Neural crest cell (in vitro differentiated cells): ENCODE data around the gene PTCSC3. TPM values are rescaled to one million over a fixed set of nuclear protein-coding genes. Genes with fewer than 3 reads are reported as not detected.

ENCODE experiments used
- DNase-seq: peaks from one replicate; pipeline ENCODE4 v3.0.0; 2021; ENCODE audit warnings: low read depth, mixed read lengths, low spot score
- H3K27ac Mint-ChIP-seq: one replicate; pipeline ENCODE4 v1.8.0; 2021; ENCODE audit warnings: mild to moderate bottlenecking, mixed read lengths; ENCODE audit not compliant: unreplicated experiment
- H3K27me3 Mint-ChIP-seq: 2 replicates; pipeline ENCODE4 v1.8.0; 2021; ENCODE audit warnings: low read depth, mild to moderate bottlenecking, mixed read lengths
- H3K36me3 Mint-ChIP-seq: 2 replicates; pipeline ENCODE4 v1.8.0; 2021; ENCODE audit warnings: low read depth, mild to moderate bottlenecking, mixed read lengths
- H3K4me1 Mint-ChIP-seq: 2 replicates; pipeline ENCODE4 v1.8.0; 2021; ENCODE audit warnings: mixed read lengths
- H3K4me3 Mint-ChIP-seq: one replicate; pipeline ENCODE4 v1.8.0; 2021; ENCODE audit warnings: mild to moderate bottlenecking, mixed read lengths
- H3K9me3 Mint-ChIP-seq: 2 replicates; pipeline ENCODE4 v1.8.0; 2021; ENCODE audit warnings: mixed read lengths
- CTCF ChIP-seq: fragments of 200-600 bp; sonication (generic); conservative IDR thresholded peaks from 2 replicates; pipeline ENCODE4 v1.5.0; 2021; ENCODE audit warnings: antibody characterized with exemption, mild to moderate bottlenecking
- total RNA-seq: library from RNA; stranded (reverse); gene quantifications from 2 replicates; pipeline ENCODE4 v1.2.1, GENCODE V29; 2021

PTCSC3 gene
- total RNA-seq, 1 donor from 2014 or later, result not detected

DNA sequence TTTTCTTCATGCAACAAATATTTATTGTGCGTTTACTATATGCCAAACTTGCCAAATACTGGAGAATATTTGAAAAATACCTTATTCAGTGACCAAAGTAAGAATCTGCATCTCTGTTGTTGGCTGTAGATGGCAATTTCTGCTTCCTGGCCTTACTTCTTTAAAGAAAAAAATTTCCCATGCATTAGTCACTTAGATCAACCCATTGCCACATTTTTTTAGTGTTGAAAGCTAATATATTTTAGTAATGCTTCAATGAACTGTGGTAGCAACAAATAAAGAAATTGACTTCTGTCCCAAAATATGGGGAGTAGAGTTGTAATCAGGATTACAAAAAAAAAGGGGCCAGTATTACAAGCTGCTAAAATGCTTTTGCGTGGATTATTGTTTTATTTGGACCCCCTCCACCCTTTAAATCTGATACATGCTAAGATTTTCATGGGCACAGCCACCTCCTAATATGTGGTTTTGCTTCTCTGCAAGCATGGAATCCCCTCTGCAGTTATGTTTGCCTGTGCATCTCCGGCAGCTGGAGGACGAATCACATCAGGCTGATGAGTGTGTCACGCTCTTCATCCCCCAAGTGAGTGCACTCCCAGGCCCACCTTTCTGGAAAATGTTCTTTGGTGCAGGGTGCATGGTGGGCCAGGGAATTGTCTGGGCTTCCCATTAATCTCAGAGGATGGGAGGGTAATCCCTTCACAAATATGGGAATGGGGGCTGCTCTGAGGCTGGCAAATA, 38.1 kb upstream of the PTCSC3 start:
- peaks cover 82% of the 10 kb centered on the region for H3K27me3 Mint-ChIP-seq
- no peaks in the 10 kb centered on the region for H3K36me3 Mint-ChIP-seq
- no peaks in the 10 kb centered on the region for H3K4me1 Mint-ChIP-seq
- DNase-seq, result no peak
- no peak overlapping the region for H3K4me3 Mint-ChIP-seq
- no peaks in the 10 kb centered on the region for H3K9me3 Mint-ChIP-seq
- no peak overlapping the region for H3K27ac Mint-ChIP-seq
- no peak for TF ChIP-seq CTCF

- Mint-ChIP-seq H3K9me3 (no peaks in the 10 kb centered on the region), H3K27ac (no peak overlapping the region), H3K4me3 (no peak overlapping the region), H3K27me3 (peaks cover 77% of the 10 kb centered on the region), H3K4me1 (no peaks in the 10 kb centered on the region), H3K36me3 (no peaks in the 10 kb centered on the region)
- no peak for TF ChIP-seq CTCF
- no peak for DNase-seq
Measured at GRCh38 chr14:36212987-36213386, 36.5 kb upstream of the PTCSC3 start.

GRCh38 chr14:36212577-36212976, 36.1 kb upstream of the PTCSC3 start:
- Mint-ChIP-seq H3K36me3 (no peaks in the 10 kb centered on the region), H3K27me3 (peaks cover 73% of the 10 kb centered on the region), H3K4me1 (no peaks in the 10 kb centered on the region)

DNA sequence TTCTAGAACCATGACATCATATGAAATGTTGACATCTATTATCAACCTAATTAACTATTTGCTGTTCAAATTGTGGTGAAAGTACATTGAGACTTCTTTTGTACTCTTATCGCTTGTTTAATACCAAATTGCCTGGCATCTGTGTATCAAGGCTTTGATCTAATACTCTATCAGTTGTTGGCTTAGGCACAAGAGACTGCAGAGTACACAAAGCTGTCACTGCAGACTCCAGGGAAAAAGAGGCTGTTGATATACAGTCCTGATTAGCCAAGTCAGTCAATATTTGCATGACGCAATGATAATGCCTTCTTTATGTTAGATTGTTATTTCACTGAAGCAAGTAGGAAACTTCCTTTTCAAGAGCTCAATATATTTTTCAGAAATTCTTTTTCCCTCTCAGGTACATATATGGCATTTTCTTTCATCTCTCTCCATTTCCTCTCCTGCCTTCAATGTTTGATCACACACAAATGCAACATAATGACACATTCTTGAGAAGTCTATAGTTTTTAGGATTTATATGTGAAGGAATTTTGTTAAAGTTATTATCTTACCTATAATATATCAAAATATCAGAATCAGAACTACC, 32.3 kb upstream of the PTCSC3 start:
- H3K27me3 Mint-ChIP-seq, result peaks cover 67% of the 10 kb centered on the region
- H3K9me3 Mint-ChIP-seq, result peaks cover 4% of the 10 kb centered on the region
- no peak overlapping the region for H3K4me3 Mint-ChIP-seq
- H3K27ac Mint-ChIP-seq, result no peak overlapping the region
- no peak for TF ChIP-seq CTCF
- DNase-seq, result no peak
- no peaks in the 10 kb centered on the region for H3K36me3 Mint-ChIP-seq
- peaks cover 4% of the 10 kb centered on the region for H3K4me1 Mint-ChIP-seq

More at GRCh38 chr14:36212577-36212976, 36.1 kb upstream of the PTCSC3 start:
- no peak overlapping the region for H3K27ac Mint-ChIP-seq
- no peak for DNase-seq
- H3K9me3 Mint-ChIP-seq, result no peaks in the 10 kb centered on the region
- H3K4me3 Mint-ChIP-seq, result no peak overlapping the region
- no peak for TF ChIP-seq CTCF

DNA sequence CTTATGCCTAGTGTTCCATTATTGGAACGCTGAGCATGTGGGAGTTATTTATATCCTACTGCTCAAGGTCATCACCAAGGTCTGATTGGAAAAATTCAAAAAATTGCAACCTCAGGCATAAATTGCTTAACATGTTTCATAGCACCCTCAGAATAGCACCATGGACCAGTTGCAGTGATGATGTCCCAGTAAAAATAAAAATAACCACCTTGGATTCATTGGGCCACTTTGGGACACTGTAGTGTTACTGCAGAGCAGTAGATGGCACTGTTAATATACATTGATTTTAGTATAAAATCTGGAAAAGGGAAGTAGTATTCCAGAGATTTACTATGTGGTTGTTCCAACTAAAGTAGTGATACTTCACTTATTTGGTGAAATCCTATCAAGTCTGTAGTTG, 31.0 kb upstream of the PTCSC3 start:
- peaks cover 66% of the 10 kb centered on the region for H3K27me3 Mint-ChIP-seq

More for the DNA sequence above, 31.0 kb upstream of the PTCSC3 start:
- TF ChIP-seq CTCF, result peak; percentile 51
- no peak for DNase-seq
- H3K36me3 Mint-ChIP-seq, result no peaks in the 10 kb centered on the region
- H3K4me1 Mint-ChIP-seq, result peaks cover 4% of the 10 kb centered on the region
- no peak overlapping the region for H3K4me3 Mint-ChIP-seq
- H3K9me3 Mint-ChIP-seq, result peaks cover 9% of the 10 kb centered on the region
- H3K27ac Mint-ChIP-seq, result no peak overlapping the region
